ENCODE results near the gene PSIP1.
"Not testable (repeated sequence)": the region's sequence is repeated elsewhere in the genome, so short reads cannot be mapped to it uniquely, and the experiment has no call there.

Gene PSIP1

DNA sequence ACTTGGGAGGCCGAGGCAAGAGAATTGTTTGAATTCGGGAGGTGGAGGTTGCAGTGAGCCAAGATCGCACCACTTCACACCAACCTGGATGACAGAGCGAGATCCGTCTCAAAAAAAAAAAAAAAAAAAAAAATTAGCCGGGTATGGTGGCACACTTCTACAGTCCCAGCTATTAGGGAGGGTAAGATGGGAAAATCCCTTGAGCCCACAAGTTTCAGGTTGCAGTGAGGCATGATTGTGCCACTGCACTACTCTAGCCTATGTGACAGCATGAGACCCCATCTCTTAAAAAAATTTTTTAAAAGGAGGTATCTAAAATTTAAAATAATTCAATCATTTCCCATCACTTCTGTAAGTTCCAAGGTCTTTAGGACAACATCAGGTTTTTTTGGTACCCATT lies 26.0 kb downstream of the PSIP1 start:
- Histone ChIP-seq H3K9ac (ENCODE audit: low read depth, low read length) (no peak overlapping the region), H3K9me3 (ENCODE audit: control insufficient read depth, insufficient read depth, low read length) (no peaks in the 10 kb centered on the region), H3K4me1 (ENCODE audit: insufficient read depth, low read length) (no peaks in the 10 kb centered on the region), H3K36me3 (ENCODE audit: insufficient read depth, low read length) (peaks cover 27% of the 10 kb centered on the region)

DNA sequence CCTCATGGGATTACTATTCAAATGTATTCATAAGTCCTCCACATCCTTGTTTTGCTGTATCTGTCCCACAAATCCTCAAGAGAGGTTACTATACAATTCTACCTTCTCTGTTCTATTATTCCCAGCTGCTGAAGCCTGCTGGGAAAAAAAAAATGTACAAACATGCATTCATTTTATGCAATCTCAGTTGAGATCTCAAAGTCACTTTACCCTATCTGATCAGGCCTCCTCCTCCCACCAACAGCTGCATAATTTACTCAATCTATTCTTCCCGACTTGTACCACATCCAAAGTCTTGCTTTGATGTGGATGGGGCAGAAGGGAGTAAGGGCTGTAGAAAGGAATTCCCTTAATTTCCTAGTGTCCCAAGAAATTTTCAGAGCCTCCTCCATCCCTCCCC lies 28.6 kb downstream of the PSIP1 start:
- Histone ChIP-seq H3K9me3 (ENCODE audit: control insufficient read depth, insufficient read depth, low read length) (no peaks in the 10 kb centered on the region), H3K36me3 (ENCODE audit: insufficient read depth, low read length) (peaks cover 21% of the 10 kb centered on the region), H3K9ac (ENCODE audit: low read depth, low read length) (no peak overlapping the region), H3K4me1 (ENCODE audit: insufficient read depth, low read length) (no peaks in the 10 kb centered on the region)

DNA sequence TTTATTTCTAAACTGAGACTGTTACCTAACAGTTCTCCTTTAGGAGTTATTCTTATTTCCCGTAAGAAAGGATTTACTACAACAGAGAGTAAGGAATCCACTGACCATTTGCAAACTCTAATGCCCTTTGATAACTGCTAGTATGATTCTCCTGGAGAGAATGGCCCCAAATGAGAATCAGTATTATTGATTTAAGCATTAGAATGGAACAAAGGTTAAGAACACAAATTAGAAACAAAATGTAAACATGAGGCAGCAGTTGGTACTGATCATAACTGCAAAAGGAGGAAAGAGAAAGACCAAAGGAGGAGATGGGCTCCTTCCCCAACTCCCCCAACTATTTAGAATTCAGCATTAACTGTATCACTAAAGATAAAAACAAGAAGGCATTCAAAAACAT lies 30.7 kb downstream of the PSIP1 start:
- Histone ChIP-seq H3K36me3 (ENCODE audit: insufficient read depth, low read length) (peaks cover 27% of the 10 kb centered on the region), H3K4me1 (ENCODE audit: insufficient read depth, low read length) (no peaks in the 10 kb centered on the region), H3K9ac (ENCODE audit: low read depth, low read length) (no peak overlapping the region), H3K9me3 (ENCODE audit: control insufficient read depth, insufficient read depth, low read length) (no peaks in the 10 kb centered on the region)

DNA sequence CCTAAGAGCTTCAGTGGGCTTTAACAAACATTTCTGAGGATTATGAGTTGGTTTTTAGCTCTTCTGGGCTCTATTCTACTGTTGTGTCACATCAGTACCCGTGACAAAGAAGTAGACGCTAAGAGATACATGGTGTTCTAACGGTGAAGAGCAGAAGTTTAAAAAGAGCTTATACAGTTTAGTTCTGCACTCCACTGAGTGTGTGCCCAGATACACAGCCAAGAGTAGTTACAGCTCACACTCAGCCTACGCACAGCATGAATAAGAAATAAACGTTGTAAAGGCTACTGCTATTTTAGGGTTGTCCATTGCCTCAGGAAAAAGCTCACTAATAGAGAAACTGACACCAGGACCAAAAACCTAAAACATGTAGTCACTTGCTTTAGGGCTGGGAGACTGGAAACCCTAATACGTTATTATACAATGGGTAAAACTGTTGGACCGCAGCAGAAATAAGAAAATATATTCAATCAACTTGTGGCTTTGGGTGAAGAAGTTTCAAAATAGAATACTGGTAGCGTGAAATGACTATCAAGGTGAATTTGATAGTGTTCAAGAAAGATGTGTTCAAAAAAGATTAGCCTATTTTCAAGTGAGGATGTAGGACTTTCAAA lies 34.7 kb downstream of the PSIP1 start:
- H3K9ac ChIP-seq (ENCODE audit: low read depth, low read length) = no peak overlapping the region
- H3K4me1 ChIP-seq (ENCODE audit: insufficient read depth, low read length) = no peaks in the 10 kb centered on the region
- peaks cover 15% of the 10 kb centered on the region for H3K36me3 ChIP-seq (ENCODE audit: insufficient read depth, low read length)
- no peaks in the 10 kb centered on the region for H3K9me3 ChIP-seq (ENCODE audit: control insufficient read depth, insufficient read depth, low read length)

DNA sequence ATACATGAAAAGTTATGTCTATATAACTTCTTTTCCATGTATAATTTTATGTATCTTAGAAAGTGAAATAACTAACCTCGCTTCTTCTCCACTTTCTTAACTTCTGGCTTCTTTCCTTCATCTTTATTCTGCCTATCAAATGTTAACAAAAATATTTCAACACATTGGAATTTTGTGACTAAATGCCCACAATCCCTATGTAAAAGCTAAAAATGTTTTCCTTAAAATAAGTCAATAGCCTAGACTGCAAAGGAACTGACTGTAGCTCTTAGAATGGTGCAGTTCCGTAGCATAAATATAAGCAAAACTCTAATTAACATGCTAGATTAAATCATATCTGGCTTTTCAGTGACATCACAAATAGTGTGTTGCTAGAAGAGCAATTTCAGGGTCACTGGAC lies 40.9 kb downstream of the PSIP1 start:
- H3K9me3 ChIP-seq (ENCODE audit: control insufficient read depth, insufficient read depth, low read length) = no peaks in the 10 kb centered on the region
- no peaks in the 10 kb centered on the region for H3K4me1 ChIP-seq (ENCODE audit: insufficient read depth, low read length)
- H3K36me3 ChIP-seq (ENCODE audit: insufficient read depth, low read length) = peaks cover 30% of the 10 kb centered on the region
- no peak overlapping the region for H3K9ac ChIP-seq (ENCODE audit: low read depth, low read length)

DNA sequence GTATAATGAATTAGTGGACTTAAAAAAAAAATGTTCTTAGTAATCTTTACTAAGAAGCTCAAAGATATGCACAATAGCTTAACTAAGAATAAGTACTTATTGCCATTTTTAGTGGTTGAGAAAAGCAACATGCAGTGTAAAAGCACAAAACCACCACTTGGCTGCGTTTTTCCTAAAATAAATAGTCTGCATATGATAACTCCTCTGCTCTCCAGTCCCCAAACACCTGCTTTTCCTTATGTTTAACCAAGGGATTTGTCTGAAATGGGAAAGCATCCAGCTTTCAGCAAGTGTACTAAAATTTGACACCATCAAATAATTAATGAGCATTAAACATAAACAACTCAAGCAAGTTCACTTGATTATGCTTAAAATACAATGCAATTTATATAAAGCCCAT lies 41.4 kb downstream of the PSIP1 start:
- peaks cover 30% of the 10 kb centered on the region for H3K36me3 ChIP-seq (ENCODE audit: insufficient read depth, low read length)
- H3K9me3 ChIP-seq (ENCODE audit: control insufficient read depth, insufficient read depth, low read length) = no peaks in the 10 kb centered on the region
- no peak overlapping the region for H3K9ac ChIP-seq (ENCODE audit: low read depth, low read length)
- H3K4me1 ChIP-seq (ENCODE audit: insufficient read depth, low read length) = no peaks in the 10 kb centered on the region

DNA sequence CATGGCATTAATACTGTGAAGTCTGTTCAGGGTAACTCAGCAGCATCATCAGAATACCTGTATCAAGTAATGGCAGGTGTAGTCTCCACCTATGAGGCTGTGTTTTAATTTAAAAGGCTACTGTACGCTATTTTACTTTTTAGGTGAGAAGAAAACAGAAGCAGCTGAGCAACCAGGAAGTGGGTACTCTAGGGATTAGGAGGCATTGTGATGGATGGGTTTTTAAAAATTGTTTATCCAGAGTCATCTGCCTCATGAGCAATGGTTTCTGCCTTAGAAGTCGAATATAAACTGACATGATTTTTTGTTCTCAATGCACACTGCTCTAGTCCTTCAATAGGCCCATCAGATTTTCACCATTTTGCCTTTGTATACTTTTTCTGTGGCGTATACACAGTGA lies 42.6 kb downstream of the PSIP1 start:
- no peaks in the 10 kb centered on the region for H3K4me1 ChIP-seq (ENCODE audit: insufficient read depth, low read length)
- peaks cover 30% of the 10 kb centered on the region for H3K36me3 ChIP-seq (ENCODE audit: insufficient read depth, low read length)
- H3K9me3 ChIP-seq (ENCODE audit: control insufficient read depth, insufficient read depth, low read length) = no peaks in the 10 kb centered on the region
- no peak overlapping the region for H3K9ac ChIP-seq (ENCODE audit: low read depth, low read length)

DNA sequence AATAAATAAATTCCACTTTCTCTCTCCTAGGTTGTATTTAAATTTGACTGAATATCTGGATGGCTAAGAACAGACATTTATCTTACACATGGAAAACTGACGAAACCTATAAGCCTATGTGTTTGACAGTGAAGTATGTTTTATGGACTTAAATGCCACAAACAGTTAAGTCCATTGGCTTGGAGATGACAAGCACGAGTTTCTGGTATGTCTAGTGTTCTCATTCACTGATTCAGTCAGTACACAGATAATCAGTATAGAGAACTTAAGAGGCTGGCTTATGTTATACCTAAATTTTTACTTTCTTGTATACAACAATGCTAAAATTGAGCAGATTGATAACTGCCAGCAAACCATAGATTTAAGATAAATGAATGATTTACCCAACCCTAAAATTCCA lies 49.2 kb downstream of the PSIP1 start:
- no peaks in the 10 kb centered on the region for H3K9me3 ChIP-seq (ENCODE audit: control insufficient read depth, insufficient read depth, low read length)
- peaks cover 18% of the 10 kb centered on the region for H3K36me3 ChIP-seq (ENCODE audit: insufficient read depth, low read length)
- no peaks in the 10 kb centered on the region for H3K4me1 ChIP-seq (ENCODE audit: insufficient read depth, low read length)
- H3K9ac ChIP-seq (ENCODE audit: low read depth, low read length) = no peak overlapping the region

DNA sequence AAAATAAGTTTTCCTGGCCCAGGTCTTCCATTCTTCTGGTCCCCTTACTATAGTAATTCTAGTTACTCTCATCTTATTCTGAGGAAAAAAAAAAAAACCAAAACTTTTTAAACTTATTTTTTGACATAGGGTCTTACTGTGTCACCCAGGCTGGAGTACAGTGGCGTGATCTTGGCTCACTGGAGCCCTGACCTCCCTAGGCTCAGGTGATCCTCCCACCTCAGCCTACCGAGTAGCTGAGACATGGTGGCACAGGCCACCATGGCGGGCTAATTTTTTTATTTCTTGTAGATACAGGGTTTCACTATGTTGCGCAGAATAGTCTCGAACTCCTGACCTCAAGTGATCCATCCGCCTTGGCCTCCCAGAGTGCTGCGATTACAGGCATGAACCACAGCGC lies 49.7 kb downstream of the PSIP1 start:
- Histone ChIP-seq H3K9me3 (ENCODE audit: control insufficient read depth, insufficient read depth, low read length) (no peaks in the 10 kb centered on the region), H3K9ac (ENCODE audit: low read depth, low read length) (no peak overlapping the region), H3K4me1 (ENCODE audit: insufficient read depth, low read length) (no peaks in the 10 kb centered on the region), H3K36me3 (ENCODE audit: insufficient read depth, low read length) (peaks cover 14% of the 10 kb centered on the region)

DNA sequence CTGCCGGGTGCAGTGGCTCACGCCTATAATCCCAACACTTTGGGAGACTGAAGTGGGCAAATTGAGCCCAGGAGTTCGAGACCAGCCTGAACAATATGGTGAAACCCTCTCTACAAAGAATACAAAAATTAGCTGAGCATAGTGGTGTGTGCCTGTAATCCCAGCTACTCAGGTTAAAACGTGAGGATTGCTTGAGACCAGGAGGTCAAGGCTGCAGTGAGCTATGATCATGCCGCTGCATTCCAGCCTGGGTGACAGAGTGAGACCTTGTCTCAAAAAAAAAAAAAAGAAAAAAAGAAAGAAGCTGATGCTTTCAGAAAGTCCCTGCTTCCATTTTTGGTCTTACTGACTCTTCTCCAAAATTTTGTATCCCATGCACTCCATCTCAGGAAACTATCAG lies 56.8 kb downstream of the PSIP1 start:
- Histone ChIP-seq H3K4me1 (ENCODE audit: insufficient read depth, low read length) (no peaks in the 10 kb centered on the region), H3K36me3 (ENCODE audit: insufficient read depth, low read length) (peaks cover 21% of the 10 kb centered on the region), H3K9ac (ENCODE audit: low read depth, low read length) (no peak overlapping the region)

DNA sequence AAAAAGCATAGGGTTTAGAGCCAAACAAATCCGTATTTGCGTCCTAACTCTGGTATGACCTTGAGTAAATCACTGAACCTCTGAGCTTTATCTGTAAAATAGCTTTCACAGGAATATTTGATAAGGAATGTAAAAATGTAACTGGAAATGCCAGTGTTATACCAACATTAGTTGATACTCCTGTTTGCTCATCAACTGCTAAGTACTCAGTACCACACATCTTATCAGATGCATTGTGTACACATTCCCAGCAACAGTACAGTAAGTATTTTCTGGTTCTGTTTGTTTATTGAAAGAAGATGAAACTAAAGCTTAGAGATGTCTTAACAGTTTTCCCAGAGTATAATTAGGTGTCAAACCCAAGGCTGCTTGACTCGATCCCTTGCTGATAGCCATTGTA lies 66.6 kb downstream of the PSIP1 start:
- H3K9me3 ChIP-seq (ENCODE audit: control insufficient read depth, insufficient read depth, low read length) = peaks cover 14% of the 10 kb centered on the region
- H3K4me1 ChIP-seq (ENCODE audit: insufficient read depth, low read length) = no peaks in the 10 kb centered on the region
- H3K9ac ChIP-seq (ENCODE audit: low read depth, low read length) = no peak overlapping the region
- H3K36me3 ChIP-seq (ENCODE audit: insufficient read depth, low read length) = peaks cover 41% of the 10 kb centered on the region

More for the DNA sequence above, 56.8 kb downstream of the PSIP1 start:
- H3K9me3 ChIP-seq (ENCODE audit: control insufficient read depth, insufficient read depth, low read length) = no peaks in the 10 kb centered on the region

DNA sequence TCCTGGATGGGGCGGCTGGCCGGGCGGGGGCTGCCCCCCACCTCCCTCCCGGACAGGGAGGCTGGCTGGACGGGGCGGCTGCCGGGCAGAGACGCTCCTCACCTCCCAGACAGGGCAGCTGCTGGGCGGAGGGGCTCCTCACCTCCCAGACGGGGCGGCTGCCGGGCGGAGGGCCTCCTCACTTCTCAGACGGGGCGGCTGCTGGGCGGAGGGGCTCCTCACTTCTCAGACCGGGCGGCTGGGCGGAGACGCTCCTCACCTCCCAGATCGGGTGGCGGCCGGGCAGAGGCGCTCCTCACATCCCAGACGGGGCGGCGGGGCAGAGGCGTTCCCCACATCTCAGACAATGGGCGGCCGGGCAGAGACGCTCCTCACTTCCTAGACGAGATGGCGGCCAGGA lies 68.5 kb downstream of the PSIP1 start:
- not testable (repeated sequence) for H3K4me1 ChIP-seq (ENCODE audit: insufficient read depth, low read length); H3K9ac ChIP-seq (ENCODE audit: low read depth, low read length)
- Histone ChIP-seq H3K9me3 (ENCODE audit: control insufficient read depth, insufficient read depth, low read length) (peaks cover 14% of the 10 kb centered on the region), H3K36me3 (ENCODE audit: insufficient read depth, low read length) (peaks cover 30% of the 10 kb centered on the region)

DNA sequence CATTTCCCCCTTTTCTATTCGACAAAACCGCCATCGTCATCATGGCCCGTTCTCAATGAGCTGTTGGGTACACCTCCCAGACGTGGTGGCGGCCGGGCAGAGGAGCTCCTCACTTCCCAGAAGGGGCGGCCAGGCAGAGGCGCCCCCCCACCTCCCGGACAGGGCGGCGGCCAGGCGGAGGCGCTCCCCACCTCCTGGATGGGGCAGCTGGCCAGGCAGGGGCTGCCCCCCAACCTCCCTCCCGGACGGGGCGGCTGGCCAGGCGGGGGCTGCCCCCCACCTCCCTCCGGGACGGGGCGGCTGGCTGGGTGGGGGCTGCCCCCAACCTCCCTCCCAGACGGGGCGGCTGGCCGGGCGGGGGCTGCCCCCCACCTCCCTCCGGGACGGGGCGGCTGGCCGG lies 68.9 kb downstream of the PSIP1 start:
- not testable (repeated sequence) for H3K9ac ChIP-seq (ENCODE audit: low read depth, low read length); H3K4me1 ChIP-seq (ENCODE audit: insufficient read depth, low read length)
- peaks cover 26% of the 10 kb centered on the region for H3K36me3 ChIP-seq (ENCODE audit: insufficient read depth, low read length)
- H3K9me3 ChIP-seq (ENCODE audit: control insufficient read depth, insufficient read depth, low read length) = peaks cover 14% of the 10 kb centered on the region

DNA sequence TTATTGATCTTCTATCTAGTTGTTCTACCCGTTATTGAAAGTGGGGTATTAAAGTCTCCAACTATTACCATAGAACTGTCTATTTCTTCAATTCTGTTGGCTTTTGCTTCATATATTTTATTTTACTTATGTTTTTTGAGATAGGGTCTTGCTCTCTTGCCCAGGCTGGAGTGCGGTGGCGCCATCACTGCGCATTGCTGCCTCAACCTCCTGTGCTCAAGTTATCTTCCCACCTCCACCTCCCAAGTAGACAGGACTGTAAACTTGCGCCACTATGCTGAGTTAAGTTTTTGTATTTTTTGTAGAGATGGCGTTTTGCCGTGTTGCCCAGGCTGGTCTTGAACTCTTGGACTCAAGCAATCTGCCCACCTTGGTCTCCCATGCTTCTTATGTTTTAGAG lies 71.9 kb downstream of the PSIP1 start:
- Histone ChIP-seq H3K9me3 (ENCODE audit: control insufficient read depth, insufficient read depth, low read length) (peaks cover 13% of the 10 kb centered on the region), H3K36me3 (ENCODE audit: insufficient read depth, low read length) (peaks cover 14% of the 10 kb centered on the region), H3K4me1 (ENCODE audit: insufficient read depth, low read length) (no peaks in the 10 kb centered on the region), H3K9ac (ENCODE audit: low read depth, low read length) (no peak overlapping the region)

DNA sequence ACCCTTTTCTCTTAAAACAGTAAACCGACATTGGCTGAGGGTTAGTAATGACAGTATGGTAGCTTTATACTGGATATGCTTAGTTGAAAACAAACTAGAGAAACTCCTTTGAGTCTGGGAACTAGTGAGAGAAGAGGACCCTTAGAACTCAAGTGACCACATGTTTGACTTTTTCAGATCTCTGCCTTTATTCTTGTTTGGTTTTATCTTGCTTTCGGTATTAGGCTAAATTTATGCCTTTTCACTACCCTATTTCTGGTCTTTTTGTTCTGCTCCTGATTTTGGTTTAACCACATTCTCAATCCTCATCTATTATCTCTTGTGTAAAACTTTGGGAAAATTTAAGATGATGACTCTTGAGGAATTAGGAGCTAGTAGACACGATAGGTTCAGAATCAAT lies 77.1 kb downstream of the PSIP1 start:
- no peaks in the 10 kb centered on the region for H3K4me1 ChIP-seq (ENCODE audit: insufficient read depth, low read length)
- H3K9me3 ChIP-seq (ENCODE audit: control insufficient read depth, insufficient read depth, low read length) = no peaks in the 10 kb centered on the region
- peaks cover 5% of the 10 kb centered on the region for H3K36me3 ChIP-seq (ENCODE audit: insufficient read depth, low read length)
- no peak overlapping the region for H3K9ac ChIP-seq (ENCODE audit: low read depth, low read length)

DNA sequence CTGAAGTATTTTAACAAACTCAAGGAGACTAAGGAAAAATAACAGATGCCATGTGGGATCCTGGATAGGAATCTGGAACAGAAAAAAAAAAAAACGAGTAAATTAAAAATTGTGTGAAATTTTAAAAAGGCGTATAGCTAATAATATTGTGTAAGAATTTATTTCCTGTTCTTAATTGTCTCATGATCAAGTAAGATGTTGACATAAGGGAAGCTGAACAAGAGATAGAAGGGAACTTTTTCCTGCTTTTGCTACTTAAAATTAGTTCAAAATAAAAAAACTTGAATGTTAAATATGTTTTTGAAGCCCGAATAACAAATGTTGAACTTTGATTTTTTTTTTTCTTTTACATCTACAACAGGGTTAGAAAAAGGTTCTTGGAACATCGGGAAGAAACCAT lies 77.6 kb downstream of the PSIP1 start:
- H3K9me3 ChIP-seq (ENCODE audit: control insufficient read depth, insufficient read depth, low read length) = no peaks in the 10 kb centered on the region
- H3K36me3 ChIP-seq (ENCODE audit: insufficient read depth, low read length) = peaks cover 5% of the 10 kb centered on the region
- H3K9ac ChIP-seq (ENCODE audit: low read depth, low read length) = no peak overlapping the region
- no peaks in the 10 kb centered on the region for H3K4me1 ChIP-seq (ENCODE audit: insufficient read depth, low read length)

Data from ES-I3 (cell line).